Esophagus squamous epithelium (tissue), 4 donors: ENCODE results near the gene ZMYM2.

ENCODE experiments used
- CTCF ChIP-seq, 6 experiments: fragments of 450-650 bp in 4 of 6; fragments of 200-600 bp in 2 of 6; sonication (generic) in 2 of 6; IDR thresholded peaks; one replicate each; pipeline ENCODE4 v1.5.1; 2016 to 2019; ENCODE audit warnings: antibody characterized with exemption in 6 of 6, mild to moderate bottlenecking in 4 of 6, moderate library complexity in 4 of 6
- POLR2A ChIP-seq, 4 donors: fragments of 450-650 bp; IDR thresholded peaks; one replicate each; pipeline ENCODE4 v1.6.1; 2017; ENCODE audit warnings: antibody characterized with exemption in 4 of 4, mild to moderate bottlenecking in 4 of 4, moderate library complexity in 3 of 4

- no peak for TF ChIP-seq CTCF (IDR thresholded peaks at IDR 0.05)
- TF ChIP-seq POLR2A (IDR thresholded peaks at IDR 0.05) = no peak
Observed at GRCh38 chr13:19993024-19993423, 34.5 kb downstream of the ZMYM2 start.
